ENCODE measurements around the gene UCHL5. TPM values are rescaled to one million over a fixed set of nuclear protein-coding genes. Genes with fewer than 3 reads are reported as not detected.
A peak's percentile ranks its signal among the peaks of the same experiment; 100 is the strongest.

Gene UCHL5
- total RNA-seq, 1 donor from 2014 or later, result 40.9 TPM

DNA sequence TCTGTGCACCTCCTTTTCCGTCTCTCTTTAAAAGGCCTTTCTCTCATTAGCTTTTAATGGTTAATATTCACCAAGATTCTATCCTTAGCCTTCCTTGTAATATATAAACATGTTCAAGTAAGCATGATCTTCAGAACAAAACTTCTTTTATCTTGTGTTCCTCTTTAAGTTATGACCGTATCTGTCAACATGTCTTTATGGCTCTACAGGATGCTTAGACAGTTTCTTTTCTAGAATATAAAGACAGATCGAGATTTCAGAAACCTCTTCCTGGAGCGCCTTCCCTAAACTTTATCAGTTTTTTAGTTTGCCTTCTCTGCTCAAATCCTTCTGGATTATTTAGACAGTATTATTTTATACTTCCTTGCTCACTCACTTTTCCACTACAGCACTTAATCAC is 7.4 kb upstream of the UCHL5 start:
- Mint-ChIP-seq H3K27ac (ENCODE audit: unreplicated experiment) (no peak overlapping the region), H3K27me3 (ENCODE audit: low read depth) (no peaks in the 10 kb centered on the region)
- TF ChIP-seq, protein P1, sequence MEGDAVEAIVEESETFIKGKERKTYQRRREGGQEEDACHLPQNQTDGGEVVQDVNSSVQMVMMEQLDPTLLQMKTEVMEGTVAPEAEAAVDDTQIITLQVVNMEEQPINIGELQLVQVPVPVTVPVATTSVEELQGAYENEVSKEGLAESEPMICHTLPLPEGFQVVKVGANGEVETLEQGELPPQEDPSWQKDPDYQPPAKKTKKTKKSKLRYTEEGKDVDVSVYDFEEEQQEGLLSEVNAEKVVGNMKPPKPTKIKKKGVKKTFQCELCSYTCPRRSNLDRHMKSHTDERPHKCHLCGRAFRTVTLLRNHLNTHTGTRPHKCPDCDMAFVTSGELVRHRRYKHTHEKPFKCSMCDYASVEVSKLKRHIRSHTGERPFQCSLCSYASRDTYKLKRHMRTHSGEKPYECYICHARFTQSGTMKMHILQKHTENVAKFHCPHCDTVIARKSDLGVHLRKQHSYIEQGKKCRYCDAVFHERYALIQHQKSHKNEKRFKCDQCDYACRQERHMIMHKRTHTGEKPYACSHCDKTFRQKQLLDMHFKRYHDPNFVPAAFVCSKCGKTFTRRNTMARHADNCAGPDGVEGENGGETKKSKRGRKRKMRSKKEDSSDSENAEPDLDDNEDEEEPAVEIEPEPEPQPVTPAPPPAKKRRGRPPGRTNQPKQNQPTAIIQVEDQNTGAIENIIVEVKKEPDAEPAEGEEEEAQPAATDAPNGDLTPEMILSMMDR (conservative IDR thresholded peaks at IDR 0.05), result no peak

DNA sequence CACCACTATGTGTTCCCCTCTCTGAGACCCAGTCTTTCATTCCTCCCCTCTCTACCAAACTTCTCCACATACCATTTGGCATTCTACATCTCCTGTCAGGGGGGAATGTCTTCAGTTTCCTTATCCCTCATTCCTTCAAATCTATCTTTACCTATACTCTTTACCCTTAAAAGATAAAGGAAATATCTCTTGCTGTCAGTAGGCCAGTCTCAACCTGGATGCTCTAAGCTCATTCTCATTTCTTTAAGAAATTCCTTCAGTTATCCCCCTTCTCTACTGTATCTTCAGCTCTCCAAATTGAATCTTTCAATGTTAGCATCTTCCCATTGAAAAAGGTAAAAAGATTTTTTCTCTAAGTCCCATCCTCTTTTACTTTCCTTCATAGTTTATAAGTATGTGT is 6.8 kb upstream of the UCHL5 start:
- Mint-ChIP-seq H3K27me3 (ENCODE audit: low read depth) (no peaks in the 10 kb centered on the region), H3K27ac (ENCODE audit: unreplicated experiment) (no peak overlapping the region)
- no peak for DNase-seq (ENCODE audit: low read depth, low spot score)

More for the DNA sequence above, 7.4 kb upstream of the UCHL5 start:
- DNase-seq (ENCODE audit: low read depth, low spot score), result no peak
- Mint-ChIP-seq H3K4me1 (peaks cover 20% of the 10 kb centered on the region), H3K36me3 (ENCODE audit: low read depth) (peaks cover 11% of the 10 kb centered on the region), H3K9me3 (no peaks in the 10 kb centered on the region), H3K4me3 (peak overlapping the region; percentile 0)

GRCh38 chr1:193062698-193063463 is 3.7 kb upstream of the UCHL5 start:
- Mint-ChIP-seq H3K27ac (ENCODE audit: unreplicated experiment) (no peak overlapping the region), H3K4me1 (peaks cover 34% of the 10 kb centered on the region), H3K27me3 (ENCODE audit: low read depth) (no peaks in the 10 kb centered on the region), H3K4me3 (peak overlapping the region; percentile 62), H3K9me3 (no peaks in the 10 kb centered on the region), H3K36me3 (ENCODE audit: low read depth) (peaks cover 11% of the 10 kb centered on the region)
- DNase-seq (ENCODE audit: low read depth, low spot score), result no peak
- TF ChIP-seq, protein P1 (conservative IDR thresholded peaks at IDR 0.05), result no peak

More for the DNA sequence above, 6.8 kb upstream of the UCHL5 start:
- Mint-ChIP-seq H3K36me3 (ENCODE audit: low read depth) (peaks cover 11% of the 10 kb centered on the region), H3K4me3 (peak overlapping the region; percentile 0), H3K9me3 (no peaks in the 10 kb centered on the region), H3K4me1 (peaks cover 24% of the 10 kb centered on the region)
- TF ChIP-seq, protein P1 (conservative IDR thresholded peaks at IDR 0.05), result no peak

GRCh38 chr1:193060938-193061337 is 1.8 kb upstream of the UCHL5 start:
- DNase-seq (ENCODE audit: low read depth, low spot score), result no peak
- Mint-ChIP-seq H3K4me3 (peak overlapping the region; percentile 98), H3K27me3 (ENCODE audit: low read depth) (no peaks in the 10 kb centered on the region), H3K4me1 (peaks cover 36% of the 10 kb centered on the region), H3K36me3 (ENCODE audit: low read depth) (peaks cover 7% of the 10 kb centered on the region), H3K27ac (ENCODE audit: unreplicated experiment) (peak overlapping the region; percentile 46), H3K9me3 (no peaks in the 10 kb centered on the region)
- TF ChIP-seq, protein P1 (conservative IDR thresholded peaks at IDR 0.05), result no peak

DNA sequence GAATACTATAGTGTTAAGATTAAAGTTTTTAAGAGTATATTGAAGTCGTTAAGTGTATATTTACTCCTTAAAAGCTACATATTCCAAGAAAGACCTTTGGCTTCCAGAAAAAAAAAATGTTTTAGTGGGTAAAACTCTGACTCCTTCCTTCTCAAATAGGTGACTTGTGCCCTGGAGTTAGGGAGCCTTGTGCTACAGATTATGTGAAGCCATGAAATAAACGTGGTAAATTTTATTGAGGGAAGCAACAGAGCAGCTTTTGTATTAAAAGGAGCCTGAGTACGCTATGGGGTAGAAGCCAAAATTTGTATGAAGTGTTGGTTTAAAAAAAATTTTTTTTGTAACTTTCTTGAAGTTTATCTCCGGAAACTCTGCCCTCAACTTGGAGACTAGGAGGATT is 1.2 kb upstream of the UCHL5 start:
- H3K27ac Mint-ChIP-seq (ENCODE audit: unreplicated experiment), result peak overlapping the region; percentile 93
- H3K27me3 Mint-ChIP-seq (ENCODE audit: low read depth), result no peaks in the 10 kb centered on the region
- H3K36me3 Mint-ChIP-seq (ENCODE audit: low read depth), result peaks cover 7% of the 10 kb centered on the region
- peaks cover 36% of the 10 kb centered on the region for H3K4me1 Mint-ChIP-seq
- no peaks in the 10 kb centered on the region for H3K9me3 Mint-ChIP-seq
- H3K4me3 Mint-ChIP-seq, result peak overlapping the region; percentile 98
- DNase-seq (ENCODE audit: low read depth, low spot score), result no peak
- TF ChIP-seq, protein P1 (conservative IDR thresholded peaks at IDR 0.05), result no peak

All from neural crest cell (in vitro differentiated cells).